Adrenal gland (tissue), 5 donors: ENCODE results near the gene REM1.

ENCODE experiments used
- CTCF ChIP-seq, 6 experiments: fragments of 450-650 bp in 4 of 6; fragments of 200-600 bp in 2 of 6; sonication (generic) in 1 of 6; IDR thresholded peaks; 1 replicate in 5 of 6; 2 replicates in 1 of 6; pipeline versions ENCODE4 v1.5.1 to v1.8.0; 2016 to 2021; ENCODE audit warnings: antibody characterized with exemption in 6 of 6, mild to moderate bottlenecking in 2 of 6, moderate library complexity in 1 of 6
- POLR2A ChIP-seq, 2 donors: fragments of 450-650 bp; IDR thresholded peaks; one replicate each; pipeline ENCODE4 v1.6.1; 2017; ENCODE audit warnings: antibody characterized with exemption in 2 of 2, mild to moderate bottlenecking in 2 of 2, moderate library complexity in 1 of 2
- donor health status: DM: no; HTN: no; CAD: no.

DNA sequence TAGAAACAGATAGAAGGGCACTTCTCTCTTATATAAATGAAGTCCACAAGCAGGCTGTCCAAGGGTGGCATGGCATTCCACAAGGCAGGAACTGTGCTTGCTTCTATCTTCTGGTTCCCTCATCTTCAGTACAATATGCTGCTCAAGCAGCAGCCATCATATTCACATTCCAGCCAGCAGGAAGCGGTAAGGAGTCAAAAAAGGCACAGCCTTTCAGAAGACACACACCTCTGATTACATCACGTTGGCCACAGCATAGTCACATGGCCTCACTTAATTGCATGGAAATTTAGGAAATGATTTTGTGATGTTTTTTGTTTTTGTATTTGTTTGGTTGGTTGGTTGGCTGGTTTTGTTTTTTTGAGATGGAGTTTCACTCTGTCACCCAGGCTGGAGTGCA, 19.0 kb downstream of the REM1 start:
- TF ChIP-seq CTCF (IDR thresholded peaks at IDR 0.05): peak in 4 of 6 experiments; percentile 12 to 43 (median 20)
- no peak for TF ChIP-seq POLR2A (IDR thresholded peaks at IDR 0.05)
